Endodermal cell (in vitro differentiated cells): ENCODE results near the gene SLC6A11. TPM values are rescaled to one million over a fixed set of nuclear protein-coding genes. Genes with fewer than 3 reads are reported as not detected.

Experiments used
- DNase-seq: peaks from one replicate; pipeline ENCODE4 v3.0.0-alpha.2; 2017
- H3K27ac ChIP-seq: 2 replicates; pipeline ENCODE4 v1.5.1; 2013; ENCODE audit warnings: mild to moderate bottlenecking, low read depth, low read length, moderate library complexity
- H3K27me3 ChIP-seq: 2 replicates; pipeline ENCODE4 v1.6.1; 2013; ENCODE audit warnings: mild to moderate bottlenecking, low read length, moderate library complexity; ENCODE audit not compliant: insufficient read depth, control insufficient read depth, poor library complexity, severe bottlenecking
- H3K36me3 ChIP-seq: 2 replicates; pipeline ENCODE4 v1.7.0; 2013; ENCODE audit warnings: mild to moderate bottlenecking, low read length, moderate library complexity; ENCODE audit not compliant: control insufficient read depth, insufficient read depth
- H3K4me1 ChIP-seq: one replicate; pipeline ENCODE4 v1.7.0; 2013; ENCODE audit warnings: low read length; ENCODE audit not compliant: control insufficient read depth, insufficient read depth
- H3K4me3 ChIP-seq: 2 replicates; pipeline ENCODE4 v1.5.1; 2013; ENCODE audit warnings: mild to moderate bottlenecking, low read length, moderate library complexity
- H3K9ac ChIP-seq: 2 replicates; pipeline ENCODE4 v1.6.1; 2013; ENCODE audit warnings: mild to moderate bottlenecking, low read length, moderate library complexity; ENCODE audit not compliant: poor library complexity, severe bottlenecking; ENCODE audit errors: extremely low read depth
- H3K9me3 ChIP-seq: 2 replicates; pipeline ENCODE4 v1.6.1; 2013; ENCODE audit warnings: mild to moderate bottlenecking, low read length, moderate library complexity; ENCODE audit not compliant: control insufficient read depth
- H3K27ac Mint-ChIP-seq: 2 replicates; pipeline ENCODE4 v1.8.0; 2020; ENCODE audit warnings: mixed read lengths
- H3K27me3 Mint-ChIP-seq: 2 replicates; pipeline ENCODE4 v1.8.0; 2021; ENCODE audit warnings: mild to moderate bottlenecking, mixed read lengths; ENCODE audit not compliant: insufficient read depth
- H3K36me3 Mint-ChIP-seq: 2 replicates; pipeline ENCODE4 v1.8.0; 2020; ENCODE audit warnings: low read depth, mixed read lengths
- H3K4me1 Mint-ChIP-seq: 2 replicates; pipeline ENCODE4 v1.8.0; 2020; ENCODE audit warnings: mixed read lengths
- H3K4me3 Mint-ChIP-seq: 2 replicates; pipeline ENCODE4 v1.8.0; 2020; ENCODE audit warnings: mild to moderate bottlenecking, moderate library complexity, mixed read lengths
- H3K9me3 Mint-ChIP-seq: 2 replicates; pipeline ENCODE4 v1.8.0; 2020; ENCODE audit warnings: mild to moderate bottlenecking, mixed read lengths
- CTCF ChIP-seq: fragments of 200-600 bp; sonication (generic); conservative IDR thresholded peaks from 2 replicates; pipeline ENCODE4 v1.5.0; 2021; ENCODE audit warnings: antibody characterized with exemption, mild to moderate bottlenecking
- WGBS, 2 experiments: methylation state at CpG; one replicate each; pipeline versions ENCODE4 v1.1.5 to v1.1.7; 2013; ENCODE audit warnings: missing lambda C conversion rate in 2 of 2, mixed read lengths in 1 of 2; ENCODE audit not compliant: insufficient coverage in 1 of 2, insufficient read length in 1 of 2; 5-methylcytosine and 5-hydroxymethylcytosine counted together
- total RNA-seq, 2 donors: library from RNA; stranded (reverse); fragmentation: NEBNext Ultra II Directional in 1 of 2; extraction: Animal tissue kit (Norgen Biotek cat#: 25700) in 1 of 2; gene quantifications; 2 replicates in 1 of 2; 3 replicates in 1 of 2; pipeline ENCODE4 v1.2.1, GENCODE V29; 2021

Gene SLC6A11
- total RNA-seq, 2 donors from 2014 or later: 0.27 to 0.73 TPM

- Histone ChIP-seq H3K9ac (no peak overlapping the region), H3K4me3 (no peak overlapping the region), H3K36me3 (no peaks in the 10 kb centered on the region), H3K9me3 (no peaks in the 10 kb centered on the region), H3K27ac (no peak overlapping the region), H3K27me3 (no peaks in the 10 kb centered on the region), H3K4me1 (no peaks in the 10 kb centered on the region)
- WGBS, 2 experiments: 80 to 87% methylated on average over 3 to 4 of the region's 4 CpGs
- H3K27me3 Mint-ChIP-seq: peaks cover 7% of the 10 kb centered on the region
- no peaks in the 10 kb centered on the region for H3K9me3 Mint-ChIP-seq
- no peak for DNase-seq
- H3K4me1 Mint-ChIP-seq: no peaks in the 10 kb centered on the region
- no peak for TF ChIP-seq CTCF
- no peaks in the 10 kb centered on the region for H3K36me3 Mint-ChIP-seq
- no peak overlapping the region for H3K4me3 Mint-ChIP-seq
- H3K27ac Mint-ChIP-seq: no peak overlapping the region
Observed at GRCh38 chr3:10956531-10956930, 140.5 kb downstream of the SLC6A11 start.

GRCh38 chr3:10956986-10957385, 141.0 kb downstream of the SLC6A11 start:
- no peaks in the 10 kb centered on the region for H3K36me3 ChIP-seq
- no peaks in the 10 kb centered on the region for H3K27me3 ChIP-seq
- TF ChIP-seq CTCF: no peak
- Mint-ChIP-seq H3K36me3 (no peaks in the 10 kb centered on the region), H3K27ac (no peak overlapping the region), H3K27me3 (peaks cover 7% of the 10 kb centered on the region), H3K4me3 (no peak overlapping the region), H3K9me3 (no peaks in the 10 kb centered on the region), H3K4me1 (no peaks in the 10 kb centered on the region)
- no peak for DNase-seq
- H3K4me1 ChIP-seq: no peaks in the 10 kb centered on the region
- H3K9ac ChIP-seq: no peak overlapping the region
- 84 to 86% methylated on average over 5 to 6 of the region's 6 CpGs for WGBS, 2 experiments
- H3K27ac ChIP-seq: no peak overlapping the region
- no peak overlapping the region for H3K4me3 ChIP-seq
- H3K9me3 ChIP-seq: no peaks in the 10 kb centered on the region

DNA sequence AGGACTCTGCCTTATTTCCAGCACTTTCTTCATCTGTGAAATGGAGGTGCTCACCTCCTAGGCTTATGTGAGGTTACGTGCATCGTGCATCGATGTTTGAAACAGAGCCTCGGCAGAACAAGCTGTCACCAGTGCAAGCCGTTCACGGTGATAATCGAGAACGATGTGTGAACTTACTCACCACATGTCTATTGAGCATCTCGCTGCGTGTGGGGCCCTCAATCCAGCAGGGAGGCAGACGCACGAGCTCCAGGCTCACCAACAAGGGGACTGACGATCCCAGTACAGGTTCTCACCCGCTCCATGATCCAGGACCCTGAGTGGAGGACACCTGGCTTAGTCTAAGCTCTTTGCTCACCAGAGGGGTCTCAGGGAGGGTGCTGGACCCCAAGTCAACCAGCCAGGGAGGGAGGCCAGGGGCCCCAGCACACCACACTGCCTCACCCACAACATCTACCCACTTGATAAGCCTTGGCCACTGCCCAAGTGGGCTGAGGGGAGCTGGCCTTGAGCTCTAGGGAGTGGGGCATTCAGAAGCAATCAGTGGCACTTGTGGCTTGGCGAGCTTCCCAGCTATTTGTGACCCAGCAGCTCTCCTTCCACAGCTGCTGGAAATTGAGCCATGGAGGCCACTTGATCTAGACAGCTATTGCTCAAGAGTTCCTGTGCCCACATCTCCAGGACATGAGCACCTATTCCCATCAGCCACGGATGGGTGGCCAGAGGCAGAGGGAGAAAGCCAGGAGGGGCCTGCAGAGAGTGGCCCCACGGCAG, 142.1 kb downstream of the SLC6A11 start:
- no peak for DNase-seq
- Mint-ChIP-seq H3K4me3 (no peak overlapping the region), H3K36me3 (no peaks in the 10 kb centered on the region), H3K27me3 (peaks cover 12% of the 10 kb centered on the region), H3K9me3 (no peaks in the 10 kb centered on the region), H3K4me1 (no peaks in the 10 kb centered on the region), H3K27ac (no peak overlapping the region)
- TF ChIP-seq CTCF: no peak
- Histone ChIP-seq H3K4me1 (no peaks in the 10 kb centered on the region), H3K27me3 (no peaks in the 10 kb centered on the region), H3K9me3 (no peaks in the 10 kb centered on the region), H3K36me3 (no peaks in the 10 kb centered on the region), H3K27ac (no peak overlapping the region), H3K4me3 (no peak overlapping the region), H3K9ac (no peak overlapping the region)
- 87 to 88% methylated on average over 16 to 17 of the region's 17 CpGs for WGBS, 2 experiments
